SKM-1 treated with dmso at 0.1 percent for 144 hours (cell line): ENCODE results near the gene EPS8L1.
"Not testable (repeated sequence)": the region's sequence is repeated elsewhere in the genome, so short reads cannot be mapped to it uniquely, and the experiment has no call there.

Source experiments
- DNase-seq: peaks from one replicate; lab custom pipeline; 2025; ENCODE audit not compliant: unreplicated experiment; lab: John Stamatoyannopoulos, UW

Gene EPS8L1

DNA sequence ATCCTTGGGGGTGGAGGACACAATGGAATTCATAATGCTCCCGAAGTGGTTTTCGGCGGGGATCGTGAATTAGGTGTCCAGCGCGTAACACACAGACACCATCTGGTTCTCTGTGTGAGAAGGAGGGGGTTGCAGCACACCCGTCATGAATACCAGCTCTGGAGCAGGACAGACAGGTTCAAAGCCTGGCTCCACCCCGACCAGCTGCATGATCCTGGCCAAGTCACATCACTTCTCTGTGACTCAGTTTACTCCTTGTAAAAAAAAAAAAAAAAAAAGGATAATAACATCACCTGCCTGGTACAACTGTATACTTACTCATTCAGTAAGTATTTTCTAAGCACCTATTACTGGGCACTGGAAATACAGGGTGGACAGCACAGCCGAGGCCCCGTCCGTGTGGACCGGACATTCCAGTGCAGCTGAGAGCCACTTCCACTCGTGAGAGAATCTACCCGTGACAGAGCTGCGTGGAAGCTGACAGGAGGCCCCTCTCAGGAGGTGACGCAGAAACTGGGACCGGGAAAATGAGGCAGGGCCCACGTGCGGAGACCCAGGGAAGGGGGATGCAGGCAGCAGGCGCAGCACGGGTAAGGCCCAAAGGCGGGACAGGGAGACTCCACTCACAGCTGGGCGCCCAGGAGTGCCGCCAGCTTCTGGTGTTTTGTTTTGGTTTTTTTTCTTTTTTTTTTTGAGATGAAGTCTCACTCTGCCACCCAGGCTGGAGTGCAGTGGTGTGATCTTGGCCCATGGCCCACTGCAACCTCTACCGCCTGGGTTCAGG is 24.7 kb upstream of the EPS8L1 start:
- no peak for DNase-seq

DNA sequence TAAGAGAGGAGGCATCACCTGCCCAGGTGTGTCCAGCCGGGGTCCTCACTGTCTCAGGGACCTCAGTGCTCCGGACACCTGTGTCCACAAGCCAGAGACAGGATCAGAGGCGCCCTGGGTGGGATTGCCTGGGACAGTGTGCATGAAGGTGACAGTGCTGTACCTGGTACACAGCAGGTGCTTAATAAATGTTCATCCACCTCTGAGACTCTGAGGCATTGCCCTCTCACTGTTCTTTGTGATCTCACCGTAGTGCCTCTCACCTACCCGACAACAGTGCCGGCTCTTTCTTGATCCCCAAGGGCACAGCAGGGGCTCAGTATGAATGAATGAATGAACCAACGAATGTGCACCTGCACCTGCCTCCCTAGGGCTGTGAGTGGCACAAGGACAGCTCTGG is 21.9 kb upstream of the EPS8L1 start:
- no peak for DNase-seq

DNA sequence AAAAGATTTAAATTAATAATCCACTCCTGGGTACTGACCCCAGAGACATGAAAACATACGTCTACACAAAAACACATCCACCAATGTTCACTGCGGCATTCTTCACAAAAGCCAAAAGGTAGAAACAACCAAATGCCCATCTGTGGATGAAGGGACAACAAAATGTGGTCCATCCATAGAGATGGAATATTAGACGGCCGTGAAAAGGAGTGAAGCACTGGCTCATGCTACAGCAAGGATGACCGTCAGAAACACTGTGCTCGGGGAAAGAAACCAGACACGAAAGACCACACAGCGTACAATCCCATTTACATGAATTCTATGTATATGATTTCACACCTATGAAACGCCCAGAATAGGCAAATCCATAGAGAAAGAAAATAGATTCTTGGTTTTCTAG is 18.8 kb upstream of the EPS8L1 start:
- DNase-seq = no peak

DNA sequence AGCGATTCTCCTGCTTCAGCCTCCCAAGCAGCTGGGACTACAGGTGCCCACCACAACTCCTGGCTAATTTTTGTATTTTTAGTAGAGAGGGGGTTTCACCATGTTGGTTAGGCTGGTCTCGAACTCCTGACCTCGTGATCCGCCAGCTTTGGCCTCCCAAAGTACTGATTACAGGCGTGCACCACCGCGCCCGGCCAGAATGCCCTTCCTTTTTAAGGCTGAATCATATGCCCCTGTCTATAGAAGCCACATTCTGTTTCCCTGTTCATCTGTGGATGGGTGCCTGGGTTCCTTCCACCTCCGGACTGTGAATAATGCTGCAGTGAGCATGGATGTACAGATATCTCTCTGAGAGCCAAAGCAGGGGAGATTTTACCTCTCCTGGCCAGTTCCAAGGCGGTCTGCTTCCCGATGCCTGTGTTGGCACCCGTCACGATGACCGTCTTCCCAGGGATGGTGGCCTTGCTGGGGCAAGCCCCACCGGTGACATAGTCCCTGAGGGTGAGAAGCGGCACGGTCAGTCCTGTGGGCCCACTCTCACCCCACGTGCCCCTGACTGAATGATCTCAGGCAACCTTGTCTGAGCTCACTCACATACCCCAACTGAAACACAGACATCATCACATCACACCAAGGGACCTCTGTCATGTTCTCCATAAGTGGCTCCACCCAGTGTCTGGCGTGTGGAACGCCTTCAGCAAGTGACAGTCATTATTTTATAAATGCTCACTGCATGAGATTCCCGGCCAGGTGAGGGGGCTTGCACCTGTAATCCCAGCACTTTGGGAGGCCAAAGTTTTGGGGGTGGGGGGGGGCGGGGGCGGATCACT is 16.7 kb upstream of the EPS8L1 start:
- DNase-seq = no peak

DNA sequence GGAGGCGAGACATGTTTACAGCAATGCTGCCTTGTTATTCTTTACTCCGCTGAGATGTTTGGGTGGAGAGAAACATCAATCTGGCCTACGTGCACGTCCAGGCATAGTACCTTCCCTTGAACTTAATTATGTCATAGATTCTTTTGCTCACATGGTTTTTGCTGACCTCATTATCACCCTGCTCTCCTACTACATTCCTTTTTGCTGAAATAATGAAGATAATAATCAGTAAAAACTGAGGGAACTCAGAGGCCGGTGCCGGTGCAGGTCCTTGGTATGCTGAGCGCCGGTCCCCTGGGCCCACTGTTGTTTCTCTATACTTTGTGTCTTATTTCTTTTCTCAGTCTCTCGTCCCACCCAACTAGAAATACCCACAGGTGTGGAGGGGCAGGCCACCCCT is 15.4 kb upstream of the EPS8L1 start:
- not testable (repeated sequence) for DNase-seq

DNA sequence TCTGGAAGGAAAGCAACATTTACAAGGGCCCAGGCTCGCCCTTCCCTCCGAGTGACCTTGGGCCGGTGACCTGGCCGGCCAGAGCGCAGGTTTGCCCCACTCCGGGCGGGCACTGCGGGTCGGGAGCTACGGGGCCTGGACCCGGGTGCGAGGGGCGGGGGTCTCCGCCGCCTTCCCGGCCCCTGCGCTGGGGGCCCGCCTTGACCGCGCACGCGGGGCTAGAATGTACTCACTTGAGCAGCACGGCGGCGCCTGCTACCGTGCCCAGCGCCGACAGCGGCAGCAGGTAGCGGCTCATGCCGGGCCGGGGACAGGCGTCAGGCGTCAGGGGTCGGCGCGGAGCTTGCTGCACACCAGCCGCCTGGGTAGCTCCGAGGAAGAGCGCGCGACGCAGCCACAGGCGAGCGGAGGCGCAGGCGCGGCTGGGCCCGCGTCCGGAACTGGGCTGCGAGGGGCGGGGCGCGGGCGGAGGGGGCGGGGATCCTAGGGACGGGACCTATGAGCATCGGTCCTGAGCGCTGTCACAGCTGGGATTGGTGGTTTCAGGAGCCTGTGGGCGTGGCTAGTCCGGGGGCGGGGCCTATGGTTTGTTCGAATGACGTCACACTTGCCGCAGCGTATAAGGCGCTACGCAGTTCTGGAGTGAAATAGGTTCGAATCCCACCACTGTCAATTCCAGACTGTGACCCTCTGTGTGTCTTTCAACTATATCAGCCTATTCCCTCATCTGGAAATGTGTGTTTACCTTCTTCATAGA is 12.8 kb upstream of the EPS8L1 start, which contains the start of gene RDH13:
TSS of gene RDH13 (minus strand) at position 414 of the 757 bp plus-strand sequence. CDS start at position 298, 116 bp downstream.
- peak; percentile 74 for DNase-seq

DNA sequence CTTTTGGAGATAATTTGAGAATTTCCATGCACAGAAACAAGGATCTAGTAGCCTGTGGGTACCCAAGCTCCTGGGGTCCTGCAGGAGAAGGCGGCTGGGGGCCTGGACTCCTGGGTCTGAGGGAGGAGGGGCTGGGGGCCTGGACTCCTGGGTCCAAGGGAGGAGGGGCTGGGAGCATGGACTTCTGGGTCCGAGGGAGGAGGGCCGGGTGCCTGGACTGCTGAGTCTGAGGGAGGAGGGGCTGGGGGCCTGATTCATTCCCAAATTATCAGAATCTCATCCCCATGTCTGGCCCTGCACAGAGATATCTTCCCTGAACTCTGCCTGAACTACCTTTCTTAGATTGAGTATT is 12.2 kb upstream of the EPS8L1 start:
- no peak for DNase-seq

DNA sequence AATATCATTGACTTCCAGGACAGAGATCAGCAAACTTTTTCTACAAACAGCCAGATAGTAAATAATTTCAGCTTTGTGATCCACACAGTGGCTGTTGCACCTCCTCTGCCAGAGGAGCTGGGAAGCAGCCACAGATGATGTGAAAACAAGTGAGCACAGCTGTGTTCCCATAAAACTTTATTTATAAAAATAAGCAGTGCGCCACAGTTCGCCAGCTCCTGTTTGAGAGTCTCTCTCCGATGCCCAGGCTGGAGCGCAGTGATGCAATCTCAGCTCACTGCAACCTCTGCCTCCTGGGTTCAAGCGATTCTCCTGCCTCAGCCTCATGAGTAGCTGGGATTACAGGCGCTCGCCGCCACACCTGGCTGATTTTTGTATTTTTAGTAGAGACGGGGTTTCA is 10.2 kb upstream of the EPS8L1 start:
- DNase-seq = not testable (repeated sequence)

DNA sequence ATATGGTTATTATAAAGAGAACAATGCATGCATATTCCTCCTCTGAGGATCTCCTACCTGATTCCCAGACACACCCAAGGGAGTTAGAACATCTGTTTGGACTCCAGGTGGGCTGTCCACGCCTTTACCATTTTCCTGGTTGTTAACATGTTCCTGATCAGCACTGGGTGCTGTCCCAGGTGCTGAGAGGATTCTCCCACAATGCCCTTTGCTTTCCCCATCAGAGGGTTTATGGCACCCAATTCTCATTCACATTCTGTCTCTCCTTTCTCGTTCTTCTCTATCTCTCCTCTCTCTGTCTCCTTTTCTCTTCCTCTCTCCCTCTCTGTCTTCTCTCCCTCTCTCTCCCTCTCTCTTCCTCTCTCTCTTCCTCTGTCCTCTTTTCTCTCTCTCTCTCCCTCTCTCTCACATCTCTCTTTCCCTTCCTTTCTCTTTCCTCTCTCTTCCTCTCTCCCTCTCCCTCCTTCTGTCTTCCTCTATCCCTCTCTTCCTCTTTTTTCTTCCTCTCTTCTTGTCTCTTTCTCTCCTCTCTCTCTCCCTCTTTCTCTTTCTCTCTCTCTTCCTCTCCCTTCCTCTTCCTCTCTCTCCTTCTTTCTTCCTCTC is 9.5 kb upstream of the EPS8L1 start:
- no peak for DNase-seq

DNA sequence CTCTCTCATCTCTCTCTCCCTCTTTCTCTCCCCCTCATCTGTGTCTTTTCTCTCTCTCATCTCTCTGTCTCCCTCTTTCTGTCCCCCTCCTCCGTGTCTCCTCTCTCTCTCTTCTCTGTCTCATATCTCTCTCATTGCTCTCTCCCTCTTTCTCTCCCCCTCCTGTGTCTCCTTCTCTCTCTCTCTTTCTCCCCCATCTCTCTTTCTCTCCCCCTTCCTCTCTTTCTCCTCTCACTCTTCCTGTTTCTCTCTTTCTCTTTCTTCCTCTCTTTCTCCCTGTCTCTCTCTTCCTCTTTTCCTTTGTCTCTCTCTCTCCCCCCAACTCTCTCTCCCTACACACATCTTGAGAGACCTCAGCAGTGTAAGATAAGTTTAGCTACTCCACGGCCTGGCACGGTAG is 7.8 kb upstream of the EPS8L1 start:
- DNase-seq = no peak

DNA sequence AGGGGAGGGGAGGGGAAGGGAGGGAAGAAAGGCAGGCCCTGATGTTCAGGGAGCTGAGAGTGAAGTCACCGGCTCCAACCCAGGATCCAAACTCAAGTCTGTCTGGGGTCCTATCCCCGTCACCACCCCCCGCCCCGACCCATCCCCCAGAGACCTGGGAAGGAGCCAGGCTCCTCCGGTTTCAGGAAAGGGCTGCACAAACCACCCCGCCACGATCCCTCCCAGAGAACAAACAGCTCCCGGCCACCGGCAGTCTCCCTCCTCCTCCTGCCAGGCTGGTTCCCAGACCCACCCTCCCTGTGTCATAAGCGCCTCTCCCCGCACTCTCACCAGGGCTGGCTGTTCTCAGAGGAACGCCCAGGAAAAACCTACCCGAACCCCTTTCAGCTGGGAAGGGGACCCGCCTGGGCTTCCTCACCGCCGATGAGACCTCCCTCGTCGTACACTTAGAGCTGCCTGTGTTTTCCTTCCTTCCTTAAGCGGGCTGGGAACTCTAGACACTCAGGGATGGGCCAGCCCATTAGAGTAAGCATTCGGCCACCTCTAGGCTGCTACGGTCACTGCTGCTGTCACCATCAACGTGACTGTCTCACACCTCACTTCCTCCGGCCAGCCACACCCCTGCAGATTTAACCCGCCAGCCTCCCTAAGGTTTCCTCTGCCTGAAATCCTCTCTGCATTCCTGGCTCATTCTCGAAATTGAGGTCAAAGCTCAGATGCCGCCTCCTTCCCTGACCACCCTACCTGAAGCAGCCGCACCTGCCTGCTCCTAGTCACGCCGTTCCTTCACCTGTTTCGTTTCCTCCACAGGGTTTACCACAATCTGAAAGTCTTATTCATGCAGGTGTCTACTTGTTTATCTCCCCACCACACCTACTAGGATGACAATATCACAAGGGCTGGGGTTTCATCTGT is 6.5 kb upstream of the EPS8L1 start:
- DNase-seq = no peak

DNA sequence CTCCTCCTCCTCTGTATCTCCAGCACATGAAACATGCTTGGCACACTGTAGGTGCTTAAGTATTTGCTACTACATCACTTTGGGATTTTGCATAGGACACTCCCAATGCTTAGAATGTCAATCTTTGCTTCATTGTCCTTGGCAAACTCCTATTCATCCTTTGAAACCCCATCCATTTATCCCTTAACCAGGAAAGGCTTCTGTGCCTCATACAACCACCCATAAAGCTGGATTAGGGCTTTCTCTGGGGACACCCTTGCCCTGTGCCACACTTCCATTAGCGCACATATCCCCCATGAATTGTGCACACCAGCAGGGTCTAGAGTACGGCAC is 5.8 kb upstream of the EPS8L1 start:
- no peak for DNase-seq

DNA sequence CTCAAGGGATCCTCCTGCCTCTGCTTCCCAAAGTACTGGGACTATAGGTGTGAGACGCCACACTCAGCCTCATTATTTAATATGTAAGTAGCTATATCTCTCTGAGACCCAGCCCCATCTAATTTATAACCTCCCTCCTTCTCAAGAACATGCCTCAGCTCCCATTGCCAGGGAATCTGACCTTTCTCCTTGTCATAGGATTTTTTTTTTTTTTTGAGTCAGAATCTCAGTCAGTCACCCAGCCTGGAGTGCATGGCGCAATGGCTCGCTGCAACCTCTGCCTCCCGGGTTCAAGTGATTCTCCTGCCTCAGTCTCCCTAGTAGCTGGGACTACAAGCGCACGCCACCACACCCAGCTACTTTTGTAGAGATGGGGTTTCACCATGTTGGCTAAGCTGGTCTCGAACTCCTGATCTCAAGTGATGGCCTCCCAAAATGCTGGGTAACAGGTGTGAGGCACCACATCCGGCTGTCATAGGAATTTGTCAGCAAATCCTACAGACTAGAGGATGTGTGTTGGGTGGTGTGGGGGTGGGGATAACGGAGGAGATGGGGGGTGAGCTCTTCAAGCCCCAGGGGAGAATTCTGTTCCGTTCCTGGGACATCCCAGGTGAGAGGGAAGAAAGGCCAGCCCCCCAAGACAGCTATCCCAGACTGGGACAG is 5.1 kb upstream of the EPS8L1 start:
- no peak for DNase-seq

DNA sequence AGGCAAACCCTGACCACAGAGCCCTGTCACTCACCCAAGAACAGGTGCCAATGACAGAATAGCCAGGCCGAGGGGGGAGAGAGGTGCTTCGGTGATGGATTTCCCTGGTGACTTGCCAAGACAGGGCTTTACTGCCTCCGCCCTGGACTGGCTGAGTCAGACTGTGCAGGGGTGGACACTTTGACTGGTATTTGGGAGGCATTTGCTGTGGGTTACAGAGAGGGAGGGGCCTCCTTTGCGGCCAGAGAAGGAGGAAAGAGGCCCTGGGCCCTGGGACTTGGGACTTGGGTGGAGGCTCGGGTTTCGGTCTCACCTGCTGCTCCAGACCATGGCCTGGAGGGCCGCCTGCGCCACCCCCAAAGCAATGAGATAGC is 4.6 kb upstream of the EPS8L1 start:
- no peak for DNase-seq

DNA sequence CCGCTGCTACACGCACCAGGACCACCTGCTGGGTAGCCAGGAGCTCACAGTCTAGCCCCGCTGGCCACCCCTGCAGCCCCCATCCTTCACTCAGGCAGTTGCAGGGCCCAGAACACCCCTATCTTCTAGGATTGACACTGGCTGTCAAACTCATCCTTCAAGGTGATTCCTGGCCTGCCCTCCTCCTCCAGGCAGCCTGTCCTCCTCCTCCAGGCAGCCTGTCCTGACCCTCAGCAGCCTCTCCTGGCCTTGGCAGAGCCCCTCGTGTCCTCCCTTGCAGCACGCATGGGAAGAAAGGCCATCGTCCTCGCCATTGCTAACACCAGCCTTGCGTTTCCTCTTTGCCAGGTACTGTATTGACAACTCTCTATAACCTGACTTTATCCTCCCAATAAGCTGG is 3.8 kb upstream of the EPS8L1 start:
- no peak for DNase-seq

DNA sequence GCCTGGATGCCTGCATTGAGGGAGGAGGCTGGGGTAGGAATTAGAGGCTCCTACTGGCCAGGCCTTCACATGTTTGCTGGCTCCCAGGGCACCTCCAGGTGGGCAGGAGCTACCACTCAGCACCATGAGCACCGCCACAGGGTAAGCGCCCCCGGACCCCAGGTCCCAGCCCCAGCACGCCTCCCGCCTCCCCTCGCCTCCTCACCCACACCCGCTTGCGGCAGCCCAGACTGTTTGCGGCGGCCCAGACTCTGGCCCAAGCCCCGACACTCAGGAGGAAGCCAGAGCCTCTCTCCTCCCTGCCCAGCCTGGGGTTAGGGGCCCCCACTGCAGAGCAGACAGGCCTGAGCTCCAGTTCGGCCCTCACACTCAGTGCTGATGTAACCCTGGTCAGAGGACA is 652 bp downstream of the EPS8L1 start:
- no peak for DNase-seq

DNA sequence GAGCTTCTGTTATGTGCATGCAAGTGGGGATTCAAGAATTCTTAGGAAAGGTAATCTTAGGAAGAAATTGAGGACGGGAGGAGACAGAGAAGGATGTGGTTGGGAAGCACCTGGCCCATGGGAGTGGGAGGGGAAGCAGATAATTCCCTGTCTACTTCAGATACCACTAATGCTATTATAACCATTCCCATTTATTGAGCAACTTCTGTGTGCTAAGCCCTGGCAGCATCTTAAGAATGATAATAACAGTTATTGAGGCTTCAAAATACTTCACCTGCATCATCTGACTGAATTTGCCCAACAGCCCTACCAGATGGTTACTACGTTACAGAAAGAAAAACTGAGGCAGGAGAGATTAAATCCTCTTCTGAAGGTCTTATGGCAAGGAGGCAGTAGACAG is 1.4 kb downstream of the EPS8L1 start:
- no peak for DNase-seq

DNA sequence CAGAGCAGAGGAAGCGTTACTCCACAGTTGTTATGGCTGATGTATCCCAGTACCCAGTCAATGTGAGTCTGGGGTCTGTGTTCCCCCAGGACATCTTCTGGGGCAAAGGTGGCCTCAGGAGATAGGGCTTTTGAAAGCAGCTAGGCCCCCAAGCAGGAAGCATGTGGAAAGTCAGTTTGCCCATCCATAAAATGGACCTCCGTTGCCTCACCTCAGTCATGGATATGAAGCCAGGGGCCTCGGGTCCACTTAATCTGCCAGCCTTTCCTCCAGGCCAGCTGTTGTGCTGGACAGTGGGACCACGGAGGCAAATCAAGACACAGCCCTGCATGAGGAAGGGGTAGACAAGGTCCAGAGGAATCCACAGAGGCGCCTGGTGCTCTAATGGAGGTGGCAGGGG is 3.3 kb downstream of the EPS8L1 start:
- DNase-seq = no peak

DNA sequence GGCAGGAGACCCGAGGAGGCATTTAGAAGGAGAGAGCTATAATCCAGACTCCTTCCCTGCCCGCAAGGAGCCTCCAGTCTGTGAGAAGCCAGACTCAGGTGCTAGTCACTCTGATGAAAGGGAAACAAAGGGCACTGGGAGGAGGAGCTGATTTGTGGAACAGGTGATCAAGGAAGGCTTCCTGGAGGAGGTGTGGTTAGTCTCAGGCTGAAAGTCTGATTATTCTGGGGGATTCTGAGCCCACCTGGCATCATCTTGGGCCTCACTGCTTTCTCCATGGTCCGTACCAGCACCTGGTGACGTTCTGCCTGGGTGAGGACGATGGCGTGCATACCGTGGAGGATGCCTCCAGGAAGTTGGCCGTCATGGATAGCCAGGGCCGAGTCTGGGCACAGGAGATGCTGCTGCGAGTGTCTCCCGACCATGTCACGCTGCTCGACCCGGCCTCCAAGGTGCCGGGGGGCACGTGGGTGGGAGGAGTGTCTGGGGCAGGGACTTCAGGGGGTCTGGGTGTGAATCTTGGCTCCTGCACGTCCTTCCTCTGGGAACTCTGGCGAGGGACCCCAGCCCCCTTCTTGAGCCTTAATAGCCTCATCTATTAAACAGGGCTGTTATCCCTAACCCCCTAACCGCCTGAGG is 3.9 kb downstream of the EPS8L1 start:
- no peak for DNase-seq
